Sigmoid colon (tissue), 4 donors: Measurements from ENCODE around the gene PTGR3.

Source experiments
- POLR2A ChIP-seq, 2 donors: fragments of 450-650 bp; IDR thresholded peaks; one replicate each; pipeline ENCODE4 v1.6.1; 2016; ENCODE audit warnings: antibody characterized with exemption in 2 of 2, mild to moderate bottlenecking in 2 of 2, moderate library complexity in 2 of 2
- POLR2AphosphoS5 ChIP-seq, 4 donors: sonication (generic); formaldehyde crosslinking; IDR thresholded peaks; one replicate each; pipeline ENCODE4 v1.6.1; 2017; ENCODE audit warnings: antibody characterized with exemption in 4 of 4
- TF ChIP-seq, protein P1 (sequence below), 4 experiments: fragments of 450-650 bp in 3 of 4; fragments of 200-600 bp in 1 of 4; IDR thresholded peaks; one replicate each; pipeline ENCODE4 v1.5.1; 2016 to 2019; ENCODE audit warnings: antibody characterized with exemption in 4 of 4, mild to moderate bottlenecking in 3 of 4, moderate library complexity in 2 of 4

- TF ChIP-seq POLR2AphosphoS5 (IDR thresholded peaks at IDR 0.05) (peak; percentile 44 to 63 (median 58)), POLR2A (IDR thresholded peaks at IDR 0.05) (peak in 1 of 2 donors; percentile 10)
- TF ChIP-seq, protein P1, sequence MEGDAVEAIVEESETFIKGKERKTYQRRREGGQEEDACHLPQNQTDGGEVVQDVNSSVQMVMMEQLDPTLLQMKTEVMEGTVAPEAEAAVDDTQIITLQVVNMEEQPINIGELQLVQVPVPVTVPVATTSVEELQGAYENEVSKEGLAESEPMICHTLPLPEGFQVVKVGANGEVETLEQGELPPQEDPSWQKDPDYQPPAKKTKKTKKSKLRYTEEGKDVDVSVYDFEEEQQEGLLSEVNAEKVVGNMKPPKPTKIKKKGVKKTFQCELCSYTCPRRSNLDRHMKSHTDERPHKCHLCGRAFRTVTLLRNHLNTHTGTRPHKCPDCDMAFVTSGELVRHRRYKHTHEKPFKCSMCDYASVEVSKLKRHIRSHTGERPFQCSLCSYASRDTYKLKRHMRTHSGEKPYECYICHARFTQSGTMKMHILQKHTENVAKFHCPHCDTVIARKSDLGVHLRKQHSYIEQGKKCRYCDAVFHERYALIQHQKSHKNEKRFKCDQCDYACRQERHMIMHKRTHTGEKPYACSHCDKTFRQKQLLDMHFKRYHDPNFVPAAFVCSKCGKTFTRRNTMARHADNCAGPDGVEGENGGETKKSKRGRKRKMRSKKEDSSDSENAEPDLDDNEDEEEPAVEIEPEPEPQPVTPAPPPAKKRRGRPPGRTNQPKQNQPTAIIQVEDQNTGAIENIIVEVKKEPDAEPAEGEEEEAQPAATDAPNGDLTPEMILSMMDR (IDR thresholded peaks at IDR 0.05): no peak
These were observed 41.0 kb downstream of the PTGR3 start for GRCh38 chr18:75167759-75168618.
